SK-N-MC (cell line): ENCODE results near the gene KHNYN.
"Not testable (repeated sequence)": the region's sequence is repeated elsewhere in the genome, so short reads cannot be mapped to it uniquely, and the experiment has no call there.

Experiments
- DNase-seq: peaks from one replicate; pipeline ENCODE4 v3.0.0-alpha.2; 2011; ENCODE audit warnings: low read depth, low spot score
- H3K27ac ChIP-seq: fragments of 200-600 bp; sonication (generic); 2 replicates; pipeline ENCODE4 v1.5.1; 2016; ENCODE audit warnings: mixed run types
- H3K36me3 ChIP-seq: fragments of 200-600 bp; sonication (generic); 2 replicates; pipeline ENCODE4 v1.6.1; 2017; ENCODE audit warnings: antibody characterized with exemption, low read length, mixed read lengths; ENCODE audit not compliant: insufficient read depth
- H3K4me3 ChIP-seq: fragments of 200-600 bp; sonication (generic); 2 replicates; pipeline ENCODE4 v1.5.1; 2016
- H3K9ac ChIP-seq: fragments of 200-600 bp; sonication (generic); 2 replicates; pipeline ENCODE4 v1.8.0; 2017; ENCODE audit warnings: mixed run types, mixed read lengths; ENCODE audit not compliant: insufficient read length
- H3K9me3 ChIP-seq: fragments of 200-600 bp; sonication (generic); 2 replicates; pipeline ENCODE4 v1.6.1; 2017; ENCODE audit warnings: low read depth, mild to moderate bottlenecking, antibody characterized with exemption, low read length, moderate library complexity, mixed read lengths
- EZH2 ChIP-seq: fragments of 200-600 bp; sonication (generic); IDR thresholded peaks from one replicate; pipeline ENCODE4 v1.6.1; 2017; ENCODE audit warnings: antibody characterized with exemption
- FOXP2 ChIP-seq: optimal IDR thresholded peaks from 2 replicates; pipeline ENCODE3; 2011; ENCODE audit warnings: mild to moderate bottlenecking, moderate library complexity; ENCODE audit not compliant: insufficient read depth; ENCODE audit errors: extremely low read length, control extremely low read depth
- POLR2AphosphoS5 ChIP-seq: IDR thresholded peaks from 2 replicates; pipeline ENCODE4 v1.6.1; 2012; ENCODE audit warnings: mild to moderate bottlenecking, low read depth, low read length, borderline replicate concordance

The KHNYN gene

DNA sequence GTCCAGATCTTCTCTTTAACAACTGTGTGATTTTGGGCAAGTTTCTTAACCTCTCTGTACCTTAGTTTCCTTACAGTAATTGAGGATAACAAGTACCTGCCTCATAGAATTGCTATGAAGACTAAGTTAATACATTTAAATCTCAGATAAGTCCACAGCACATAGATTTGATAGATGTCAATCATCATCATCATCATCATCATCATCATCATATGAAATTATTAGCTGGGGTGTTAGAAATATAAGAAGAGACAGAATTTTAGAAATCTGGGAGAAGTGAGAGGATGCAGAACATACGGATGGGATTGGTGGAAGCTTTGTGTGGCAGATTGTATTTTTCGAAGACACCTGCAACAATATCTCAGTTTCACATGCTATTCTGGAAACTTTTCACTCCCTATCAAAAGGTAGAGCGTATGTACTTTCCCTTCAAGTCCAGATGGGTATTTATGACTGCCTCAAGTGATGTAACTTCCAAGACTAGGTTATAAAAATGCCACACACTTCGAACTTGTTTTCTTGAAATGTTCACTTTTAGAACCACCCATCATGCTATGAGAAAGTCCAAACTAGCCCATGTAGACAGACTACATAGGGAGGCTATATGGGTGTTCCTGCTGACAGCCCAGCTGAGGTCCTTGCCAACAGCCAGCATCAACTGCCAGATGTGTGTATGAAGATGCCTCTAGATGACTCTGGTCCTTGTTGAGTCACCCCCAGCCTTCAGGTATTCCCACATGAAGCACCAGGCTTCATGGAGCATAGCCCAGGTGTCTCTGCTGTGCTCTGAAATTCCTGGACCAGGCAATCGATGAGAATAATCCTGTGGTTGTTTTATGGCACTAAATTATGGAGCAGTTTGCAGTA, 33.5 kb downstream of the KHNYN start:
- H3K27ac ChIP-seq = no peak overlapping the region
- H3K9ac ChIP-seq = no peak overlapping the region
- H3K36me3 ChIP-seq = no peaks in the 10 kb centered on the region
- H3K4me3 ChIP-seq = no peak overlapping the region
- no peak for TF ChIP-seq POLR2AphosphoS5
- no peak for TF ChIP-seq FOXP2
- no peak for TF ChIP-seq EZH2
- H3K9me3 ChIP-seq = no peaks in the 10 kb centered on the region
- no peak for DNase-seq

DNA sequence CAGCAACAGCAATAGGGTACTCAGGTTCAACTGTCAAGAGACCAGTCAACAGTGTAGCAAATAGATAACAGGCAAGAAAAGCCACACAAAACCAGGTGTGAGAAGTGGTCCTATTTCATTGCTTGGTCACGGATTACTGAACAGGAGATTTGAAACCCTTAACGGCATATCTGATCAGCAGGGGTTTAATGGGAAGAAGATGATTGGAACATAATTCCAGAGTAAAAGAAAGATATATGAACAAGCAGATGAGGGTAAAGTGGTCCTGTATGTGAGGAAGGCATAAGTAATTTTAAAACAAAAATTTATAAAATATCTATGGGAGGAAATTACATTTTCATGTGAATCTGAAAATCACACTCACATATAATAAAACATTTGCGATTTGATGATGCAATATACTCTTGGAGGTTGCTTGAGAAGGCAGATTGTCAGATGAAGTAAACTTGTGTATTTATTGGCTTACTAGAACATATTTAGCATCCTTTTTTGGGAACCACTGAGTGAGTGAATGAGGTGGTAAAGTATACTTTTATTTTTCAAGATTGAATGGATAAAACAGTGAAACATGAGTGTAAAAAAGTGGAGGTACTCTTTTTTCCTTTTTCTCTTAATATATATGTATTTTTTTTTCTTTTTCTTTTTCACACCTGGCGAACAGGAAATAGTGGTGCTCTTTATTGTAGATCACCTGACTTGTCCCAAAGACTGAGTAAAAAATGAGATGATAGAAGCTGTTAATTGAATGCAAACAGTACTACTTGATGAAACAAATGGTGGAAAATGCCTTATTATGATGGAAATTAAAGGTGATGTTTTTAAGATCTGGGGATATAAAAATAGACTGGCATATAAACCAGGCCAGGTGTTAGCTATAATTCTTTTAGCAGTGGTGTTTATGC, 34.4 kb downstream of the KHNYN start:
- no peak for DNase-seq
- no peak for TF ChIP-seq POLR2AphosphoS5
- no peak for TF ChIP-seq FOXP2
- TF ChIP-seq EZH2 = no peak

DNA sequence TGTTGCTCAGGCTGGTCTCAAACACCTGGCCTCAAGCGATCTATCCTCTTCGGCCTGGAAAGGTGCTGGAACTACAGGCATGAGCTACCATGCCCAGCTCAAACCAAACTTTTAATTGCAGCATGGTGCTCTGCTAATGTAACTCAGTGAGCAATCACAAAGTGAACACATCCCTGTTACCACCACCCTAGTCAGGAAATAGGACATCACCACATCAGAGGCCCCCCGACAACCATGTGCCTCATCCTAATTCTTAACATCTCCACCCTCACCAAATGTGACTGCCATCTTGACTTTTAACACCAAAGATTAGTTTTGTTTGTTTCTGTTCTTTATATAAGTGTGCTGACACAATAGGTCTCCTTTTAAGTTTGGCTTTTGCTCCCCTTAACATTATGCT, 35.6 kb downstream of the KHNYN start:
- no peaks in the 10 kb centered on the region for H3K36me3 ChIP-seq
- no peak overlapping the region for H3K4me3 ChIP-seq
- H3K9me3 ChIP-seq = no peaks in the 10 kb centered on the region
- no peak for TF ChIP-seq POLR2AphosphoS5
- no peak for TF ChIP-seq FOXP2
- TF ChIP-seq EZH2 = no peak
- no peak overlapping the region for H3K9ac ChIP-seq
- no peak overlapping the region for H3K27ac ChIP-seq
- no peak for DNase-seq

More for the DNA sequence above, 34.4 kb downstream of the KHNYN start:
- Histone ChIP-seq H3K36me3 (no peaks in the 10 kb centered on the region), H3K9me3 (no peaks in the 10 kb centered on the region), H3K27ac (no peak overlapping the region), H3K4me3 (no peak overlapping the region), H3K9ac (no peak overlapping the region)

DNA sequence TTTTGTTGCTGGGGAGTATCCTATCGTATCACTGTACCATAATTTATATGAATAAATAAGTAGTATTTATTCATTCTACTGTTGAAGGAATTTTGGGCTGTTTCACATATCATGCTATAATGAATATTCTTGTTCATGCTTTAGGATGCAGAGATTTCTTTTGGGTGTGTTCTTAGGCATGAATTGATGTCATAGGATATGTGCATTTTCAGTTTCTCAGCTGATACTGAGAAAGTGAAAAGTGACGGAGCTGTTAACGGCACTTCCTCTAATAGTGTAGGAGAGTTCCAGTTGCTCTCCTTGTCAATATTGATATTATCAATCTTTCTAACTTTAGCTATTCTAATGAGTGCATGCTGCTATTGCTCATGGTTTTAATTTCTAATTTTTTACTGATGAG, 36.1 kb downstream of the KHNYN start:
- no peak for DNase-seq
- H3K27ac ChIP-seq = no peak overlapping the region
- no peaks in the 10 kb centered on the region for H3K9me3 ChIP-seq
- H3K36me3 ChIP-seq = no peaks in the 10 kb centered on the region
- TF ChIP-seq POLR2AphosphoS5 (no peak), EZH2 (no peak), FOXP2 (no peak)
- no peak overlapping the region for H3K9ac ChIP-seq
- H3K4me3 ChIP-seq = no peak overlapping the region

DNA sequence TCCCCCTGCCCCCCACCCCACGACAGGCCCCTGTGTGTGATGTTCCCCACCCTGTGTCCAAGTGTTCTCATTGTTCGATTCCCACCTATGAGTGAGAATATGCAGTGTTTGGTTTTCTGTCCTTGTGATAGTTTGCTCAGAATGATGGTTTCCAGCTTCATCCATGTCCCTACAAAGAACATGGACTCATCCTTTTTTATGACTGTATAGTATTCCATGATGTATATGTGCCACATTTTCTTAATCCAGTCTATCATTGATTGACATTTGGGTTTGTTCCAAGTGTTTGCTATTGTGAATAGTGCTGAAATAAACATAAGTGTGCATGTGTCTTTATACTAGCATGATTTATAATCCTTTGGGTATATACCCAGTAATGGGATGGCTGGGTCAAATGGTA, 40.7 kb downstream of the KHNYN start:
- not testable (repeated sequence) for DNase-seq, H3K4me3 ChIP-seq, H3K27ac ChIP-seq, H3K36me3 ChIP-seq, H3K9me3 ChIP-seq, H3K9ac ChIP-seq

DNA sequence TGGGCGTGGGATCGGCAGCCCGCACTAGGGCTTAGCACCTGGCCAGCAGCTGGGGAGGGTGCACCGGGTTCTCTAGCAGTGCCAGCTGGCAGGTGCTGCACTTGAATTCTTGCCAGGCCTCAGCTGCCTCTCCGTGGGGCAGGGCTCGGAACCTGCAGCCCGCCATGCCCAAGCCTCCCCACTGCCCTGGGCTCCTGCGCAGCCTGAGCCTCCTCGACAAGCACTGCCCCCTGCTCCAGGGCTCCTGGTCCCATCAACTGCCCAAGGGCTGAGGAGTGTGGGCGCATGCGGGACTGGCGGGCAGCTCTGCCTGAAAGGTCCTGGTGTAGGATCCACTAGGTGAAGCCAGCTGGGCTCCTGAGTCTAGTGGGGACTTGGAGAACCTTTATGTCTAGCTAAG, 43.5 kb downstream of the KHNYN start:
- Histone ChIP-seq H3K4me3 (no peak overlapping the region), H3K36me3 (no peaks in the 10 kb centered on the region), H3K27ac (no peak overlapping the region), H3K9ac (no peak overlapping the region), H3K9me3 (no peaks in the 10 kb centered on the region)
- no peak for DNase-seq
- no peak for TF ChIP-seq EZH2
- no peak for TF ChIP-seq FOXP2
- TF ChIP-seq POLR2AphosphoS5 = no peak

DNA sequence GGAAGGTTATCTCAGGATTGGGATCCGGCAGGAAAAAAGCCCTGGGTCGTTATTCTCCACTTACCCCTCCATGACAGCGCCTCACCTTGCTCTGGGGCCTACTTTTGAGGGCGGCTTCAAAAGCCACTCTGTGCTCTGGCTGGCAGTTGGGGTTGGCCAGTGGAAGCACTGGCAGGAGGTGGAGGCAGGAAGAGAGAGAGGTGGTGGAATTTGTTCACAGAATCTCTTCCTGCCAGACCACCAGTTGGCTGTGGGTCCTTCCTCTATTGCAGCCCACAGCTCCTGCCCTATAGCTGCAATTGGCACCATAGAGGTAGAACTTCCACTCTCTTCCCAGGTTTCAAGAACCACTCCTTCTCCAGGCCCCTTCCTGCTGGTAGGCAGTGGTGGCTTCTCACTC, 45.5 kb downstream of the KHNYN start:
- no peak overlapping the region for H3K4me3 ChIP-seq
- no peak overlapping the region for H3K9ac ChIP-seq
- H3K9me3 ChIP-seq = no peaks in the 10 kb centered on the region
- TF ChIP-seq EZH2 (no peak), POLR2AphosphoS5 (no peak), FOXP2 (no peak)
- no peak for DNase-seq
- no peak overlapping the region for H3K27ac ChIP-seq
- no peaks in the 10 kb centered on the region for H3K36me3 ChIP-seq

DNA sequence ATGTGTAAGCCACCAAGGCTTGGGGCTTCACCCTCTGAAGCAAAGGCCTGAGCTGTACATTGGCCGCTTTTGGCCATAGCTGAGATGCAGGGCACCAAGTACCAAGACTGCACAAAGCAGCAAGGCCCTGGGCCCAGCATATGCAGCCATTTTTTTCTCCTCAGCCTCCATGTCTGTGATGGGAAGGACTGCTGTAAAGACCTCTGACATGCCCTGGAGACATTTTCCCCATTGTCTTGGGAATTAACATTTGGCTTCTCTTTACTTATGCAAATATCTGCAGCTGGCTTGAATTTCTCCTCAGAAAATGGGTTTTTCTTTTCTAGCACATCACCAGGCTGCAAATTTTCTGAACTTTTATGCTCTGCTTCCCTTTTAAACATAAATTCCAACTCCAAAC, 50.2 kb downstream of the KHNYN start:
- not testable (repeated sequence) for H3K9ac ChIP-seq, H3K36me3 ChIP-seq, H3K27ac ChIP-seq, H3K4me3 ChIP-seq, DNase-seq, H3K9me3 ChIP-seq
